Right lobe of liver (tissue), 4 donors: Measurements from ENCODE around the gene MAL.
"Not testable (repeated sequence)": the region's sequence is repeated elsewhere in the genome, so short reads cannot be mapped to it uniquely, and the experiment has no call there.

Experiments
- POLR2A ChIP-seq: fragments of 450-650 bp; IDR thresholded peaks from one replicate; pipeline ENCODE4 v1.6.1; 2017; ENCODE audit warnings: antibody characterized with exemption, mild to moderate bottlenecking
- TF ChIP-seq, protein P1 (sequence below), 4 donors: fragments of 200-600 bp in 3 of 4; fragments of 450-650 bp in 1 of 4; IDR thresholded peaks; one replicate each; pipeline versions ENCODE4 v1.5.1 to v1.8.0; 2016 to 2022; ENCODE audit warnings: antibody characterized with exemption in 4 of 4, mild to moderate bottlenecking in 2 of 4
- donor health status: DM: no; HTN: no; CAD: no.
- donor health status: DM: no; HTN: no; CAD: no.
- donor health status: DM: no; HTN: yes; CAD: no.

DNA sequence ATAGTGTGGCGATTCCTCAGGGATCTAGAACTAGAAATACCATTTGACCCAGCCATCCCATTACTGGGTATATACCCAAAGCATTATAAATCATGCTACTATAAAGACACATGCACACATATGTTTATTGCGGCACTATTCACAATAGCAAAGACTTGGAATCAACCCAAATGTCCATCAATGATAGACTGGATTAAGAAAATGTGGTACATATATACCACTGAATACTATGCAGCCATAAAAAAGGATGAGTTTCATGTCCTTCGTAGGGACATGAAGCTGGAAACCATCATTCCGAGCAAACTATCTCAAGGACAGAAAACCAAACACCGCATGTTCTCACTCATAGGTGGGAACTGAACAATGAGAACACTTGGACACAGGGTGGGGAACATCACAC, 72.8 kb downstream of the MAL start:
- TF ChIP-seq, protein P1, sequence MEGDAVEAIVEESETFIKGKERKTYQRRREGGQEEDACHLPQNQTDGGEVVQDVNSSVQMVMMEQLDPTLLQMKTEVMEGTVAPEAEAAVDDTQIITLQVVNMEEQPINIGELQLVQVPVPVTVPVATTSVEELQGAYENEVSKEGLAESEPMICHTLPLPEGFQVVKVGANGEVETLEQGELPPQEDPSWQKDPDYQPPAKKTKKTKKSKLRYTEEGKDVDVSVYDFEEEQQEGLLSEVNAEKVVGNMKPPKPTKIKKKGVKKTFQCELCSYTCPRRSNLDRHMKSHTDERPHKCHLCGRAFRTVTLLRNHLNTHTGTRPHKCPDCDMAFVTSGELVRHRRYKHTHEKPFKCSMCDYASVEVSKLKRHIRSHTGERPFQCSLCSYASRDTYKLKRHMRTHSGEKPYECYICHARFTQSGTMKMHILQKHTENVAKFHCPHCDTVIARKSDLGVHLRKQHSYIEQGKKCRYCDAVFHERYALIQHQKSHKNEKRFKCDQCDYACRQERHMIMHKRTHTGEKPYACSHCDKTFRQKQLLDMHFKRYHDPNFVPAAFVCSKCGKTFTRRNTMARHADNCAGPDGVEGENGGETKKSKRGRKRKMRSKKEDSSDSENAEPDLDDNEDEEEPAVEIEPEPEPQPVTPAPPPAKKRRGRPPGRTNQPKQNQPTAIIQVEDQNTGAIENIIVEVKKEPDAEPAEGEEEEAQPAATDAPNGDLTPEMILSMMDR (IDR thresholded peaks at IDR 0.05), result not testable (repeated sequence)
- not testable (repeated sequence) for TF ChIP-seq POLR2A
